Measurements from ENCODE around the gene KAZN. TPM values are rescaled to one million over a fixed set of nuclear protein-coding genes. Genes with fewer than 3 reads are reported as not detected.

Gene KAZN
- polyA plus RNA-seq, 1 of the 3 experiments (the other 2 are of a cell fraction), result 6.8 TPM

GRCh38 chr1:14972107-14972506 lies 373.6 kb downstream of the KAZN start (continued):
- TF ChIP-seq GATA2 (CRISPR knock-in tag; IDR thresholded peaks at IDR 0.05) (no peak), GABPA (IDR thresholded peaks at IDR 0.05; ENCODE audit: low read depth) (no peak), RAD21 (IDR thresholded peaks at IDR 0.05; ENCODE audit: low read length) (no peak), CHD2 (IDR thresholded peaks at IDR 0.05; ENCODE audit: low read length, partially characterized antibody) (no peak), SMC3 (IDR thresholded peaks at IDR 0.05; ENCODE audit: low read depth, low read length) (no peak), RCOR1 (IDR thresholded peaks at IDR 0.05; ENCODE audit: low read length) (no peak), REST (IDR thresholded peaks at IDR 0.05; ENCODE audit: low read depth, low read length) (no peak)

DNA sequence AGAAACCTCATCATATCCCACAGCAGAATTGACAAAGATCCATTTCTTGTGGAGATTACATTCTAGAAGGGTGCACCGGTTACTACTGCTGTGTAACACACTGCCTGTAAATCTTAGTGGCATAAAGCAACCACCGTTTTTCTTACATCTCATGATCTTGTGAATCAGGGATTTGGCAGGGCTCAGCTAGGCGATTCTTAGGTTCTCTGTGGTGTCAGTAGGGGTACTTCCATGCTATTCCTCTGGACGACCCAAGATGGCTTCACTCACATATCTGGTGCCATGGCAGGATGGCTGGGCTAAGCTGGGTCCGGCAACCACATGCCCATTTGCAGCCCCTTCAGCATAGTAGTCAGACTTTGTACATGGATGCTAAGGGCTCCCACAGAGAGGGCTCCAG lies 375.3 kb downstream of the KAZN start:
- no peak for DNase-seq
- H3K9ac ChIP-seq, result no peak overlapping the region
- TF ChIP-seq FOXM1 (IDR thresholded peaks at IDR 0.05; ENCODE audit: low read depth) (no peak), GATA2 (CRISPR knock-in tag; IDR thresholded peaks at IDR 0.05) (no peak), SIN3A (IDR thresholded peaks at IDR 0.05; ENCODE audit: borderline replicate concordance, low read depth, low read length) (no peak), EP300 (IDR thresholded peaks at IDR 0.05; ENCODE audit: borderline replicate concordance in 1 of 2, low read depth in 1 of 2, low read length in 1 of 2) (no peak), ELF1 (IDR thresholded peaks at IDR 0.05) (no peak), IRF3 (IDR thresholded peaks at IDR 0.05; ENCODE audit: low read depth, low read length) (no peak), CHD2 (IDR thresholded peaks at IDR 0.05; ENCODE audit: low read length, partially characterized antibody) (no peak), MEF2A (IDR thresholded peaks at IDR 0.05; ENCODE audit: borderline replicate concordance, low read depth) (no peak), POLR2AphosphoS5 (IDR thresholded peaks at IDR 0.05; ENCODE audit: low read depth, low read length) (no peak), YY1 (IDR thresholded peaks at IDR 0.05; ENCODE audit: low read depth) (no peak)
- TF ChIP-seq, protein P1, sequence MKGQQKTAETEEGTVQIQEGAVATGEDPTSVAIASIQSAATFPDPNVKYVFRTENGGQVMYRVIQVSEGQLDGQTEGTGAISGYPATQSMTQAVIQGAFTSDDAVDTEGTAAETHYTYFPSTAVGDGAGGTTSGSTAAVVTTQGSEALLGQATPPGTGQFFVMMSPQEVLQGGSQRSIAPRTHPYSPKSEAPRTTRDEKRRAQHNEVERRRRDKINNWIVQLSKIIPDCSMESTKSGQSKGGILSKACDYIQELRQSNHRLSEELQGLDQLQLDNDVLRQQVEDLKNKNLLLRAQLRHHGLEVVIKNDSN (IDR thresholded peaks at IDR 0.05; ENCODE audit: borderline replicate concordance, low read depth), result no peak
- no peak overlapping the region for H3K4me2 ChIP-seq
- H3K9me2 ChIP-seq, result no peaks in the 10 kb centered on the region
- H3K9me3 ChIP-seq, result no peaks in the 10 kb centered on the region
- 92% methylated on average over 4 of the region's 5 CpGs for WGBS (ENCODE audit: low lambda C conversion rate)
- no peaks in the 10 kb centered on the region for H4K20me1 ChIP-seq (ENCODE audit: insufficient read depth)
- H2AFZ ChIP-seq (ENCODE audit: low read depth), result no peak overlapping the region
- peaks cover 5% of the 10 kb centered on the region for H3F3A ChIP-seq (replicated peaks; ENCODE audit: insufficient read depth)
- POLR2A ChIA-PET, result no interaction called here
- H3K79me2 ChIP-seq (ENCODE audit: insufficient read depth), result peaks cover 72% of the 10 kb centered on the region
- CTCF ChIA-PET, result interaction anchor here (1.1 to 1.8 kb wide), 3 partner anchors 27 to 59 kb away, joined by 3 to 4 read pairs (median 3); no protein-coding TSS in a partner anchor
- H3K36me3 ChIP-seq (replicated peaks in 1 of 2; ENCODE audit: control insufficient read depth in 1 of 2, insufficient read depth in 2 of 2, low read length in 1 of 2), result no peaks in the 10 kb centered on the region
- peaks cover 10 to 14% of the 10 kb centered on the region in 2 experiments; a peak in 3 of 4 replicates for H3K4me1 ChIP-seq (ENCODE audit: control insufficient read depth in 1 of 2, insufficient read depth in 2 of 2, low read depth in 1 of 2, low read length in 1 of 2)
- H3K27me3 ChIP-seq (ENCODE audit: insufficient read depth), result no peaks in the 10 kb centered on the region
- H3K27ac ChIP-seq (ENCODE audit: low read depth in 2 of 2, low read length in 1 of 2), result no peak overlapping the region
- H3K4me3 ChIP-seq (ENCODE audit: low read depth in 2 of 2, low read length in 1 of 2), result no peak overlapping the region
